ENCODE results near the gene SIL1.

Gene SIL1

DNA sequence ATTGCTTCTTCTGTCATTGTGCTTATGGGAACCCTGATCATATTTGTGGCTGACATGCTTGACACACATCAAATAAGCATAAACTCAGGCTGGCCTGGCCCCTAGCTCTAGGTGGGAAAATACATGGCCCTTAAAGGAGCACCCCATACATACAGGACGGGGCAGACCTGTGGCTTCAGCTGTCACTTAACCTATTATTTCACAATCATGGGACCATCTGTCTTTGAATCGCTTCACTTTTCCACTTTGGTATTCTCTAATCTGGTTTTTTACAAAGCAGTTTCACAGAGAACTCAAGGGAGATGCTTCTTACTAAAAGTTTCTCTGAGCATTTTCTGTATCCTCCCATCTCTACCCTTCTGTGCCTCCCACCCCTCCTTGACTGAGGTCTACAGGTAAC lies 288.4 kb downstream of the SIL1 start:
- DNase-seq, result no peak

DNA sequence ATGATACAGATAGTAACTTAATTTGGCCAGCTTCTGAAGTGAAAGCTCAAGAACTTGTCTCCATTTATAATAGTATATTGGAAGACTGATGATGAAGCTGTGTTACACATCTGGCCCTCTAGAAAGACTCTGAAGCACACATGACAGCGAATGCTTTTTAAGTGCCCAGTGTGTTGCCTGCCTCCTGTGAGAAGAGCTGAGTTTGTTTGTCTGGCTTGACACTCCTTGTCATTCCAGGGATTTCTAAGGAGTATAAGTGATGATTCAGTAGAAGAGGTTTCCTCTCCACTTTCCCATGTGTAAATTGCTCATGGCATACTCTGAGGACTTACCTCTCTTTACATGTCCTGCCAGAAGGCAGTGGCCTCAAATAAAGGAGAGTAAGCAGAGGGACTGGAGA lies 292.6 kb downstream of the SIL1 start:
- no peak for DNase-seq

GRCh38 chr5:138903130-138903775 lies 294.9 kb downstream of the SIL1 start:
- no peak for DNase-seq

GRCh38 chr5:138901716-138902115 lies 296.5 kb downstream of the SIL1 start:
- DNase-seq, result no peak

DNA sequence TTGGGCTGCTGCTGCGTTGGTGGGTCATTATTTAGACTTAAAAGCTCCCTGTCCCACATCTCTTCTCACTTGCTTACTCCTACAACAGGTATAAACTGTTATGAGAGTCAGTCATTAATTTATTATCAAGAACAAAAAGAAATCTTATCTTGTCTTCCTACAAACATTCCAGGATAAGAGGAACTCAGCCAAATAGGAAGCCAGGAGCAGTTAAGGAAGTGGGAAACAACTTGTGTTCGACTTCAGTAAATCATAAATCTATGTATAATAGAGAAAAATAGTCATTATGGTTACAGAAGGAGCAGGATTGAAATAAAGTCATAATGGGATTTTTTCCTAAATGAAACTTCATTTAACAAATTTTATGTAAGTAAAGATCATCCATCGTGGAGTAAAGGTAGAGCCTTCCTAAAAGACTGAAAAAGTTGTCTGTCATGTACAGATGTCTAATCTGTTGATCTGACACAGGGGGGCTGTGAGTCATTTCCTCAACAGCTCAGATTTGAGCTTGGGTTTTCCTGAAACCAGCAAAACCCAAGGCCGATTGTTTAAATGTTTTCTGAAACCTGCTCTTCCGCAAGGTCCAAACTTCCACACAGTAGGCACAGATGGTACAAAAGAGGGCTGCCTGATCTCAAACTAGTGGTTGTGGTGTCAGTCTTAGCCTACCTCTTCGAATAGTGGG lies 297.7 kb downstream of the SIL1 start:
- peak; percentile 11 for DNase-seq

DNA sequence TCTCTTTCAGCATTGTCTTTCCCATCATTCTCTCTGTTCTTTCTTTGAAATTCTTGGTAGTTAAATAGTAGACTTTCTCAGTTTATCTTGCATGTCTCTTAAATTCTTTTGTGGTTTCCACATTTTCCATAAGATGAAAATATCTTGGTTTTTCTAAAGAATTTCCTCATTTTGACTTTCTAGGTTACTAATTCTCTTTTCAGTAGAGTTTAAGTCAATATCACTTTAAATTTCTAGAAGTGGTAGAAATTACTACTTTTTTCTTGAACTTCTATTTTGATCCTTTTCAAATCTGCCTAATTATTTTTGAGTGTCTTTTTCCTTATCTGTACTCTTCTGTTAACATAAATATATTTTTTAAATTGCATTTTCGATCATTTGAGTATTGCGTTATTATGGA lies 299.4 kb downstream of the SIL1 start:
- DNase-seq, result no peak

DNA sequence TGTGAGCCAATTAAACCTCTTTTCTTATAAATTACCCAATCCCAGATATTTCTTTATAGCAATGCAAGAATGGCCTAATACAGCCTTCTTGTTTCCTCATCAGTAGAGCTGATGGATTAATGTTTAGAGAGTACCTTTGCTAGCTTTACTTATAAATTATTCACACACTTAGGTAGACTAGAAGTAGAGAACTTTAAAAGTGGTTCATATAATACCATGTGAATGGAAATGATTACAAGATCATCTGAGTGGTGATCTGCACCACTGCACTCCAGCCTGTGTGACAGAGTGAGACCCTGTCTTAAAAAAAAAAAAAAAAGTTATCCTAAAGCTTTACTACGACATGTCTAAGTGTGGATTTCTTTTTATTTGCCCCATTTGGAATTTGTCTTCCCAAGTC lies 299.9 kb downstream of the SIL1 start:
- no peak for DNase-seq

Data from inflammatory macrophage treated with lipopolysaccharide for 4 hours (primary cell).